H1 (cell line): Measurements from ENCODE around the gene SART1. TPM values are rescaled to one million over a fixed set of nuclear protein-coding genes. Genes with fewer than 3 reads are reported as not detected.

Experiments used
- CTCF ChIA-PET: fragments of 300-600 bp; sonication (Branson Sonifier 250); formaldehyde crosslinking; loops from one replicate; lab custom pipeline; 2021; ENCODE audit not compliant: partially characterized antibody; lab: Charles Lee
- POLR2A ChIA-PET: fragments of 300-600 bp; sonication (Branson Sonifier 250); formaldehyde crosslinking; loops from one replicate; lab custom pipeline; 2021; ENCODE audit warnings: inconsistent platforms; ENCODE audit not compliant: partially characterized antibody; lab: Charles Lee
- DNase-seq, 2 experiments: peaks; one replicate each; pipeline versions ENCODE4 v3.0.0 to v3.0.0-alpha.2; 2010 to 2022; ENCODE audit warnings: low spot score in 2 of 2, low read depth in 1 of 2, mixed read lengths in 1 of 2
- FAIRE-seq: peaks from 2 replicates; lab custom pipeline; 2011; peaks lifted over from hg19 to GRCh38; lab: Jason Lieb, UNC
- H2AFZ ChIP-seq: 2 replicates; pipeline ENCODE4 v1.8.1; 2012; ENCODE audit warnings: low read length, inconsistent platforms
- H2AK5ac ChIP-seq: 2 replicates; pipeline ENCODE4 v1.6.1; 2013; ENCODE audit warnings: low read depth, low read length
- H2BK120ac ChIP-seq: replicated peaks from 2 replicates; pipeline ENCODE3; 2013; ENCODE audit warnings: low read depth, low read length, inconsistent platforms
- H2BK12ac ChIP-seq: 2 replicates; pipeline ENCODE4 v1.6.1; 2013; ENCODE audit warnings: low read depth, low read length
- H2BK15ac ChIP-seq: 2 replicates; pipeline ENCODE4 v1.6.1; 2013; ENCODE audit warnings: low read length
- H2BK20ac ChIP-seq: 2 replicates; pipeline ENCODE4 v1.6.1; 2013; ENCODE audit warnings: low read length
- H2BK5ac ChIP-seq: 2 replicates; pipeline ENCODE4 v1.6.1; 2013; ENCODE audit warnings: low read depth, low read length
- H3K14ac ChIP-seq: 2 replicates; pipeline ENCODE4 v1.6.1; 2013; ENCODE audit warnings: inconsistent platforms; ENCODE audit not compliant: insufficient read length
- H3K18ac ChIP-seq: 2 replicates; pipeline ENCODE4 v1.6.1; 2013; ENCODE audit warnings: low read length; ENCODE audit errors: extremely low read depth
- H3K23ac ChIP-seq: 2 replicates; pipeline ENCODE4 v1.6.1; 2013; ENCODE audit warnings: inconsistent platforms; ENCODE audit not compliant: insufficient read length
- H3K23me2 ChIP-seq: 2 replicates; pipeline ENCODE4 v1.6.1; 2013; ENCODE audit warnings: low read depth, low read length
- H3K27ac ChIP-seq: 2 replicates; pipeline ENCODE4 v1.6.1; 2011; ENCODE audit warnings: low read depth, low read length, inconsistent platforms
- H3K27me3 ChIP-seq, 4 experiments: replicated peaks in 1 of 4; 1 replicate in 1 of 4; 2 replicates in 3 of 4; pipeline versions ENCODE4 v1.6.1 to v1.8.1; 2011 to 2013; ENCODE audit warnings: low read length in 3 of 4, mild to moderate bottlenecking in 3 of 4, inconsistent platforms in 2 of 4, mixed read lengths in 2 of 4, moderate library complexity in 1 of 4; ENCODE audit not compliant: control insufficient read depth in 3 of 4, insufficient read depth in 3 of 4; ENCODE audit errors: extremely low read depth in 1 of 4
- H3K36me3 ChIP-seq, 4 experiments: 2 replicates each; pipeline versions ENCODE4 v1.6.1 to v1.8.1; 2011 to 2013; ENCODE audit warnings: mild to moderate bottlenecking in 4 of 4, low read length in 3 of 4, moderate library complexity in 2 of 4, control low read depth in 1 of 4, inconsistent platforms in 1 of 4; ENCODE audit not compliant: insufficient read depth in 4 of 4, control insufficient read depth in 2 of 4
- H3K4ac ChIP-seq: replicated peaks from 2 replicates; pipeline ENCODE3; 2013; ENCODE audit warnings: low read length, low read depth, mixed read lengths, inconsistent platforms; ENCODE audit not compliant: insufficient read length
- H3K4me1 ChIP-seq, 4 experiments: replicated peaks in 1 of 4; 1 replicate in 1 of 4; 2 replicates in 3 of 4; pipeline versions ENCODE4 v1.6.1 to v1.8.1; 2011 to 2013; ENCODE audit warnings: low read length in 3 of 4, inconsistent platforms in 2 of 4, mixed read lengths in 1 of 4; ENCODE audit not compliant: insufficient read depth in 4 of 4, control insufficient read depth in 3 of 4
- H3K4me2 ChIP-seq, 2 experiments: 2 replicates each; pipeline versions ENCODE4 v1.6.1 to v1.8.1; 2011 to 2013; ENCODE audit warnings: low read depth in 2 of 2, low read length in 2 of 2, control low read depth in 1 of 2, inconsistent platforms in 1 of 2, mild to moderate bottlenecking in 1 of 2; ENCODE audit not compliant: insufficient read depth in 1 of 2
- H3K4me3 ChIP-seq, 4 experiments: fragments of 200-600, 300-600 bp in 1 of 4; sonication (generic), shearing (Covaris generic), sonication (Bioruptor Twin) in 1 of 4; 2 replicates each; pipeline versions ENCODE4 v1.5.1 to v1.8.1; 2011 to 2016; ENCODE audit warnings: low read length in 4 of 4, low read depth in 3 of 4, control low read depth in 2 of 4, inconsistent platforms in 2 of 4, mild to moderate bottlenecking in 2 of 4, mixed read lengths in 1 of 4, moderate library complexity in 1 of 4; ENCODE audit not compliant: insufficient read depth in 2 of 4; ENCODE audit errors: extremely low read depth in 1 of 4
- H3K56ac ChIP-seq: replicated peaks from 2 replicates; pipeline ENCODE3; 2013; ENCODE audit warnings: low read depth, mild to moderate bottlenecking, mixed read lengths, low read length, inconsistent platforms; ENCODE audit not compliant: insufficient read length
- H3K79me1 ChIP-seq: 2 replicates; pipeline ENCODE4 v1.6.1; 2013; ENCODE audit warnings: low read depth, low read length, control low read depth
- H3K79me2 ChIP-seq, 2 experiments: 2 replicates each; pipeline versions ENCODE4 v1.6.1 to v1.8.1; 2012 to 2013; ENCODE audit warnings: low read length in 2 of 2, mild to moderate bottlenecking in 2 of 2, inconsistent platforms in 1 of 2; ENCODE audit not compliant: insufficient read depth in 2 of 2, control insufficient read depth in 1 of 2
- H3K9ac ChIP-seq, 4 experiments: replicated peaks in 1 of 4; 1 replicate in 1 of 4; 2 replicates in 3 of 4; pipeline versions ENCODE4 v1.6.1 to v1.8.1; 2011 to 2013; ENCODE audit warnings: low read depth in 3 of 4, low read length in 3 of 4, control low read depth in 2 of 4, mild to moderate bottlenecking in 2 of 4, moderate library complexity in 2 of 4, inconsistent platforms in 1 of 4; ENCODE audit errors: extremely low read depth in 1 of 4
- H3K9me3 ChIP-seq, 2 experiments: 2 replicates each; pipeline versions ENCODE4 v1.6.1 to v1.8.1; 2012 to 2013; ENCODE audit warnings: mild to moderate bottlenecking in 2 of 2, moderate library complexity in 2 of 2, control low read depth in 1 of 2, inconsistent platforms in 1 of 2, low read depth in 1 of 2, low read length in 1 of 2, mixed read lengths in 1 of 2; ENCODE audit not compliant: insufficient read depth in 2 of 2
- H4K20me1 ChIP-seq, 2 experiments: replicated peaks in 1 of 2; 2 replicates each; pipeline versions ENCODE3 to v1.8.1; 2011 to 2013; ENCODE audit warnings: inconsistent platforms in 2 of 2, low read length in 2 of 2, mild to moderate bottlenecking in 1 of 2; ENCODE audit not compliant: insufficient read depth in 2 of 2, control insufficient read depth in 1 of 2
- H4K5ac ChIP-seq: 2 replicates; pipeline ENCODE4 v1.6.1; 2013; ENCODE audit warnings: low read length, low read depth, mixed read lengths, inconsistent platforms; ENCODE audit not compliant: insufficient read length
- H4K8ac ChIP-seq: 2 replicates; pipeline ENCODE4 v1.8.0; 2013; ENCODE audit warnings: mild to moderate bottlenecking, moderate library complexity, low read length, inconsistent platforms; ENCODE audit not compliant: insufficient read depth; ENCODE audit errors: extremely low read depth
- H4K91ac ChIP-seq: replicated peaks from 2 replicates; pipeline ENCODE3; 2013; ENCODE audit warnings: low read length, mixed read lengths, inconsistent platforms; ENCODE audit not compliant: insufficient read length
- BCL11A ChIP-seq, 2 experiments: IDR thresholded peaks; one replicate each; pipeline ENCODE4 v1.6.1; 2011; ENCODE audit warnings: low read depth in 2 of 2, low read length in 2 of 2, mild to moderate bottlenecking in 2 of 2
- CTCF ChIP-seq, 3 experiments: IDR thresholded peaks; 1 replicate in 2 of 3; 2 replicates in 1 of 3; pipeline versions ENCODE4 v1.5.1 to v1.6.1; 2011; ENCODE audit warnings: low read length in 3 of 3, mild to moderate bottlenecking in 3 of 3, inconsistent platforms in 2 of 3, low read depth in 1 of 3, moderate library complexity in 1 of 3; ENCODE audit not compliant: insufficient read depth in 1 of 3; ENCODE audit errors: control extremely low read depth in 1 of 3
- GABPA ChIP-seq: IDR thresholded peaks from 2 replicates; pipeline ENCODE4 v1.6.1; 2011; ENCODE audit warnings: mild to moderate bottlenecking, low read length, moderate library complexity, borderline replicate concordance; ENCODE audit not compliant: insufficient read depth
- WGBS, 2 experiments: shearing (Covaris generic) in 1 of 2; methylation state at CpG; one replicate each; pipeline versions ENCODE4 v1.1.6 to v1.1.7; 2013 to 2015; ENCODE audit warnings: low lambda C conversion rate in 2 of 2, mixed read lengths in 2 of 2, inconsistent platforms in 1 of 2, low coverage in 1 of 2, missing lambda C conversion rate in 1 of 2; ENCODE audit not compliant: insufficient replicate concordance in 2 of 2, insufficient coverage in 1 of 2, insufficient read length in 1 of 2; ENCODE audit errors: extremely low coverage in 1 of 2, missing lambda C conversion rate in 1 of 2; 5-methylcytosine and 5-hydroxymethylcytosine counted together
- polyA plus RNA-seq, 7 experiments: library from polyadenylated mRNA; depleted of rRNA in 3 of 7; stranded (reverse) in 5 of 7; unstranded in 2 of 7; fragments of >200 nt in 5 of 7; fragments of 200-250 nt in 2 of 7; gene quantifications; 1 replicate in 5 of 7; 2 replicates in 1 of 7; 4 replicates in 1 of 7; pipeline versions ENCODE4 v1.2.1 to v1.2.3, GENCODE V29; 2011 to 2013; ENCODE audit warnings: missing spikeins in 2 of 7, mixed read lengths in 2 of 7
- total RNA-seq: library from RNA; stranded (reverse); fragmentation: NEBNext Ultra II Directional; extraction: Animal tissue kit (Norgen Biotek cat#: 25700); gene quantifications from 2 replicates; pipeline ENCODE4 v1.2.1, GENCODE V29; 2021

The SART1 gene
- total and polyA plus RNA-seq, 2 of the 8 experiments (the other 6 are each of a cell fraction or from before 2014, with no cell fraction given): 9.7 to 46.1 TPM

- no peak overlapping the region for H3K56ac ChIP-seq
- H4K8ac ChIP-seq: peak overlapping the region; percentile 35; the same call in 1 of the 2 replicates
- H3K23ac ChIP-seq: no peak overlapping the region
- H2BK120ac ChIP-seq: no peak overlapping the region
- no peak overlapping the region for H2BK20ac ChIP-seq
- FAIRE-seq (no peak), DNase-seq (no peak)
- H3K79me1 ChIP-seq: peaks cover 9% of the 10 kb centered on the region
- CTCF ChIA-PET: interaction anchor here (0.6 to 1.6 kb wide), 8 partner anchors 20 to 189 kb away, joined by 3 to 4 read pairs (median 4); partner anchors contain the start of genes CCDC85B, FIBP and MUS81
- no peak overlapping the region for H3K27ac ChIP-seq
- no peaks in the 10 kb centered on the region for H3K9me3 ChIP-seq
- H3K4ac ChIP-seq: no peak overlapping the region
- no peak overlapping the region for H2AK5ac ChIP-seq
- H3K79me2 ChIP-seq: peaks cover 11 to 21% of the 10 kb centered on the region in 2 experiments
- H3K27me3 ChIP-seq: no peaks in the 10 kb centered on the region
- H2BK5ac ChIP-seq: no peak overlapping the region
- no peak for TF ChIP-seq BCL11A (IDR thresholded peaks at IDR 0.05; ENCODE audit: low read depth in 2 of 2, low read length in 2 of 2)
- TF ChIP-seq CTCF (IDR thresholded peaks at IDR 0.05; ENCODE audit: control extremely low read depth in 1 of 3, insufficient read depth in 1 of 3, low read depth in 1 of 3, low read length in 3 of 3): peak in 1 of 3 experiments; percentile 27; a peak in 1 of 4 replicates
- no peak for TF ChIP-seq GABPA
- H2BK12ac ChIP-seq: no peak overlapping the region
- no peak overlapping the region for H4K5ac ChIP-seq
- H3K14ac ChIP-seq: no peak overlapping the region
- H3K18ac ChIP-seq: no peak overlapping the region
- no peak overlapping the region for H3K9ac ChIP-seq
- H2BK15ac ChIP-seq: no peak overlapping the region
- peaks cover 12 to 47% (median 35%) of the 10 kb centered on the region in 4 experiments for H3K36me3 ChIP-seq
- H3K4me1 ChIP-seq: peaks cover 0 to 7% (median 2%) of the 10 kb centered on the region in 4 experiments; a peak in 2 of 7 replicates
- H4K91ac ChIP-seq: no peak overlapping the region
- no peak overlapping the region for H3K4me2 ChIP-seq
- no peak overlapping the region for H2AFZ ChIP-seq
- POLR2A ChIA-PET: interaction anchor here (0.9 to 2.4 kb wide), 8 partner anchors 9 to 107 kb away, joined by 3 to 7 read pairs (median 3); no protein-coding TSS in a partner anchor
- 96% methylated on average over 35 of the region's 36 CpGs; no CpG with 5 or more reads in 1 of the 2 experiments for WGBS, 2 experiments
- H3K23me2 ChIP-seq: peaks cover 10% of the 10 kb centered on the region; the same call in 1 of the 2 replicates
- H3K4me3 ChIP-seq: no peak overlapping the region
- peaks cover 1 to 11% of the 10 kb centered on the region in 2 experiments for H4K20me1 ChIP-seq
Measured at GRCh38 chr11:65965986-65966762, 4.6 kb downstream of the SART1 start.
